A549 (cell line): ENCODE data around the gene APAF1. TPM values are rescaled to one million over a fixed set of nuclear protein-coding genes. Genes with fewer than 3 reads are reported as not detected.

ENCODE experiments used
- ATAC-seq, 2 experiments: fragments of 200-7000 bp in 1 of 2; fragments of >200 bp in 1 of 2; cut with Nextera tagmentation in 1 of 2; cut with Tn5 transposase in 1 of 2; 3 replicates each; pipeline versions ENCODE4 v1.8.0 to v1.9.1; 2018 to 2020; ENCODE audit warnings: mild to moderate bottlenecking in 1 of 2, moderate library complexity in 1 of 2
- CTCF ChIA-PET: fragments of 300-600 bp; sonication (Branson Sonifier 250); formaldehyde crosslinking; extraction: SDS; loops from one replicate; lab custom pipeline; 2021; ENCODE audit warnings: antibody characterized with exemption, inconsistent platforms; lab: Yijun Ruan, JAX
- POLR2A ChIA-PET: fragments of 350-600 bp; formaldehyde crosslinking; extraction: SDS; loops from one replicate; lab custom pipeline; 2021; ENCODE audit warnings: antibody characterized with exemption, inconsistent platforms; lab: Yijun Ruan, JAX
- DNase-seq, 2 experiments: peaks; one replicate each; pipeline versions ENCODE4 v3.0.0 to v3.0.0-alpha.2; 2011 to 2016; ENCODE audit warnings: low read depth in 1 of 2, low spot score in 1 of 2
- FAIRE-seq: peaks from 2 replicates; lab custom pipeline; 2011; peaks lifted over from hg19 to GRCh38; lab: Jason Lieb, UNC
- H3K27ac ChIP-seq, 2 experiments: fragments of >200 bp; sonication (Bioruptor Twin); formaldehyde crosslinking; 3 replicates each; pipeline ENCODE4 v1.5.1; 2016 to 2017
- H3K4me1 ChIP-seq: fragments of >200 bp; sonication (Bioruptor Twin); formaldehyde crosslinking; 3 replicates; pipeline ENCODE4 v1.6.1; 2016
- H3K4me2 ChIP-seq: fragments of >200 bp; sonication (Bioruptor Twin); formaldehyde crosslinking; 3 replicates; pipeline ENCODE4 v1.6.1; 2016
- H3K4me3 ChIP-seq: fragments of >200 bp; sonication (Bioruptor Twin); formaldehyde crosslinking; 3 replicates; pipeline ENCODE4 v1.5.1; 2016
- H3K9me3 ChIP-seq: fragments of >200 bp; sonication (Bioruptor Twin); formaldehyde crosslinking; 3 replicates; pipeline ENCODE4 v1.6.1; 2016
- CEBPB ChIP-seq, 2 experiments: fragments of >200 bp in 1 of 2; sonication (Bioruptor Twin) in 1 of 2; formaldehyde crosslinking in 1 of 2; IDR thresholded peaks; 2 replicates each; pipeline ENCODE4 v1.6.1; 2012 to 2016
- CHD4 ChIP-seq: fragments of 200-600 bp; sonication (generic); IDR thresholded peaks from 2 replicates; pipeline ENCODE4 v1.6.1; 2016; ENCODE audit warnings: antibody characterized with exemption, mild to moderate bottlenecking, borderline replicate concordance
- E2F6 ChIP-seq: IDR thresholded peaks from 2 replicates; pipeline ENCODE4 v1.6.1; 2012; ENCODE audit warnings: low read depth, borderline replicate concordance
- EHF ChIP-seq: fragments of 250-450 bp; sonication (Bioruptor Pico); IDR thresholded peaks from 2 replicates; pipeline ENCODE4 v1.5.0; 2020; ENCODE audit warnings: mild to moderate bottlenecking
- EHMT2 ChIP-seq: fragments of 200-600 bp; sonication (generic); IDR thresholded peaks from 2 replicates; pipeline ENCODE4 v1.6.1; 2016; ENCODE audit warnings: antibody characterized with exemption, low read depth, mild to moderate bottlenecking, moderate library complexity
- FOSB ChIP-seq: fragments of 250-450 bp; sonication (Bioruptor Pico); IDR thresholded peaks from 2 replicates; pipeline ENCODE4 v1.5.0; 2020; ENCODE audit warnings: mild to moderate bottlenecking, moderate library complexity
- FOSL2 ChIP-seq, 2 experiments: fragments of 450-650 bp in 1 of 2; fragments of >200 bp in 1 of 2; sonication (Bioruptor Twin) in 1 of 2; formaldehyde crosslinking; IDR thresholded peaks; 2 replicates each; pipeline versions ENCODE4 v1.5.0 to v1.6.1; 2016 to 2020; ENCODE audit warnings: mild to moderate bottlenecking in 1 of 2, moderate library complexity in 1 of 2
- GATA3 ChIP-seq: IDR thresholded peaks from 2 replicates; pipeline ENCODE4 v1.6.1; 2012; ENCODE audit warnings: borderline replicate concordance
- JUNB ChIP-seq: fragments of >200 bp; sonication (Bioruptor Twin); formaldehyde crosslinking; IDR thresholded peaks from 2 replicates; pipeline ENCODE4 v1.6.1; 2016
- MAFK ChIP-seq: fragments of 450-650 bp; IDR thresholded peaks from 2 replicates; pipeline ENCODE4 v1.6.1; 2014; ENCODE audit not compliant: partially characterized antibody
- NFE2L2 ChIP-seq: fragments of 150-350 bp; conservative IDR thresholded peaks from 2 replicates; pipeline ENCODE4 v1.6.1; 2014; ENCODE audit warnings: low read length
- NPAS2 ChIP-seq: fragments of 250-450 bp; sonication (Bioruptor Pico); IDR thresholded peaks from 2 replicates; pipeline ENCODE4 v1.8.0; 2022; ENCODE audit warnings: mild to moderate bottlenecking, moderate library complexity, borderline replicate concordance
- NR3C1 ChIP-seq: fragments of >200 bp; sonication (Bioruptor Twin); formaldehyde crosslinking; IDR thresholded peaks from 3 replicates; pipeline ENCODE4 v1.6.1; 2017
- RFX5 ChIP-seq: fragments of 450-650 bp; IDR thresholded peaks from 2 replicates; pipeline ENCODE4 v1.7.1; 2014; ENCODE audit warnings: antibody characterized with exemption, mild to moderate bottlenecking, moderate library complexity
- SMC3 ChIP-seq: fragments of >200 bp; sonication (Bioruptor Twin); formaldehyde crosslinking; IDR thresholded peaks from 3 replicates; pipeline ENCODE4 v1.6.1; 2018; ENCODE audit warnings: inconsistent platforms
- SREBF2 ChIP-seq: fragments of 450-650 bp; IDR thresholded peaks from 2 replicates; pipeline ENCODE4 v1.6.1; 2014; ENCODE audit warnings: mild to moderate bottlenecking, moderate library complexity
- TFCP2L1 ChIP-seq: fragments of 250-450 bp; sonication (Bioruptor Pico); IDR thresholded peaks from 2 replicates; pipeline ENCODE4 v1.5.0; 2021; ENCODE audit warnings: mild to moderate bottlenecking
- USF2 ChIP-seq: fragments of 450-650 bp; IDR thresholded peaks from 2 replicates; pipeline ENCODE4 v1.6.1; 2014; ENCODE audit warnings: antibody characterized with exemption
- ZNF302 ChIP-seq: fragments of 250-450 bp; sonication (Bioruptor Pico); IDR thresholded peaks from 2 replicates; pipeline ENCODE4 v1.9.0; 2021; ENCODE audit warnings: inconsistent platforms, mild to moderate bottlenecking, moderate library complexity
- WGBS: methylation state at CpG from one replicate; pipeline ENCODE4 v1.1.6; 2017; ENCODE audit errors: missing lambda C conversion rate; 5-methylcytosine and 5-hydroxymethylcytosine counted together
- polyA plus RNA-seq, 4 experiments: library from polyadenylated mRNA; depleted of rRNA in 3 of 4; stranded (reverse); fragments of >200 nt; fragmentation: RNase III in 1 of 4; extraction: RNeasy Plus Mini Kit Qiagen cat#74134 plus additional on column Dnase treatment in 1 of 4; gene quantifications; 2 replicates in 3 of 4; 3 replicates in 1 of 4; pipeline ENCODE4 v1.2.3, GENCODE V29; 2011 to 2017
- TF ChIP-seq, protein P1 (sequence below): IDR thresholded peaks from 2 replicates; pipeline ENCODE4 v1.6.1; 2012

APAF1 gene
- polyA plus RNA-seq, 2 of the 4 experiments (the other 2 are of a cell fraction): 13.2 to 15.7 TPM

GRCh38 chr12:98618952-98619351 lies 26.1 kb upstream of the APAF1 start:
- H3K27ac ChIP-seq: no peak overlapping the region
- H3K4me3 ChIP-seq: no peak overlapping the region
- FAIRE-seq (no peak), ATAC-seq (no peak), DNase-seq (no peak)
- CTCF ChIA-PET: interaction anchor here (1.1 to 2.0 kb wide), 3 partner anchors 13 to 52 kb away, joined by 3 to 8 read pairs (median 6); no protein-coding TSS in a partner anchor
- TF ChIP-seq NPAS2 (CRISPR knock-in tag): no peak
- peak; percentile 45 to 60; a peak in 2 of 4 replicates for TF ChIP-seq CEBPB (IDR thresholded peaks at IDR 0.05)
- no peaks in the 10 kb centered on the region for H3K9me3 ChIP-seq
- POLR2A ChIA-PET: no interaction called here
- no peaks in the 10 kb centered on the region for H3K4me1 ChIP-seq
- 82% methylated on average over 4 of the region's 4 CpGs for WGBS
- H3K4me2 ChIP-seq: no peak overlapping the region

GRCh38 chr12:98635657-98636323 lies 9.3 kb upstream of the APAF1 start:
- CTCF ChIA-PET: interaction anchor here (0.6 to 0.9 kb wide), 3 partner anchors 18 to 128 kb away, joined by 3 read pairs; no protein-coding TSS in a partner anchor
- WGBS: 72% methylated on average over 4 of the region's 4 CpGs
- ATAC-seq: peak; percentile 50 to 69; a peak in 4 of 6 replicates

DNA sequence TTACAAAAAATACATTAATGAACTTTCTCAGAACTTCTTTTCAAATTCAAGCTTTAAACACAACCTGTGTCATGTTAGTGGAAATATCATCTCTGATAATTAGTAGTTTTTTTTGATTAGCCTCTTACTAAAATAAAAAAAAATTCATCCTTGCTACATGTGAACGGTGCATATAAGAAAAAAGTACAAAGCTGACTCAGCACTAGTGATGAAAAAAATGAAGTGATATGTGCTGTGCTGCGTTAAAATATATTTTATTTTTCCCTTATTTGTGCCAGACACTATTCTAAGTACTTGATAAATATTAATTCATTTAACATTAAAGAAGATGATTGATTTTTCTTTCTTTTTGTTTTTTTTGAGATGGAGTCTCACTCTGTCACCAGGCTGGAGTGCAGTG lies 8.0 kb upstream of the APAF1 start:
- POLR2A ChIA-PET: no interaction called here
- TF ChIP-seq MAFK (peak; percentile 87), SMC3 (no peak)
- H3K9me3 ChIP-seq: no peaks in the 10 kb centered on the region
- WGBS: 87% methylated on average over 2 of the region's 2 CpGs
- DNase-seq (no peak), FAIRE-seq (no peak), ATAC-seq (no peak)
- no peak overlapping the region for H3K27ac ChIP-seq
- H3K4me2 ChIP-seq: no peak overlapping the region
- peaks cover 20% of the 10 kb centered on the region for H3K4me1 ChIP-seq
- no peak overlapping the region for H3K4me3 ChIP-seq
- CTCF ChIA-PET: interaction anchor here (0.5 to 2.5 kb wide), 2 partner anchors 65 to 70 kb away, joined by 3 to 10 read pairs; no protein-coding TSS in a partner anchor

More at GRCh38 chr12:98635657-98636323, 9.3 kb upstream of the APAF1 start:
- POLR2A ChIA-PET: interaction anchor here (0.9 kb wide), 1 partner anchor 43 kb away, joined by 4 read pairs; no protein-coding TSS in a partner anchor
- peak overlapping the region; percentile 36 for H3K4me2 ChIP-seq
- DNase-seq: peak; percentile 20 to 31
- FAIRE-seq: peak; percentile 97
- no peak overlapping the region for H3K4me3 ChIP-seq
- H3K4me1 ChIP-seq: peaks cover 16% of the 10 kb centered on the region
- H3K27ac ChIP-seq: 0 out of 6 replicates have a peak overlapping the region, but pooled peaks of 1 of the 2 experiments have one; percentile 32
- no peaks in the 10 kb centered on the region for H3K9me3 ChIP-seq
- TF ChIP-seq JUNB: peak; percentile 41; the same call in 1 of the 2 replicates
- TF ChIP-seq CHD4: no peak
- TF ChIP-seq NR3C1: no peak
- no peak for TF ChIP-seq NFE2L2
- TF ChIP-seq USF2: no peak
- TF ChIP-seq FOSL2 (IDR thresholded peaks at IDR 0.05): peak; percentile 29; the same call in 1 of the 2 replicates
- TF ChIP-seq FOSL2 (CRISPR knock-in tag; IDR thresholded peaks at IDR 0.05): peak; percentile 31; the same call in 1 of the 2 replicates
- no peak for TF ChIP-seq E2F6
- TF ChIP-seq ZNF302 (CRISPR knock-in tag): no peak
- TF ChIP-seq, all 56 proteins: peak for 2

- Histone ChIP-seq H3K4me3 (no peak overlapping the region), H3K27ac (no peak overlapping the region), H3K4me2 (no peak overlapping the region), H3K4me1 (peaks cover 28% of the 10 kb centered on the region), H3K9me3 (no peaks in the 10 kb centered on the region)
- TF ChIP-seq RFX5: no peak
- no peak for TF ChIP-seq GATA3
- TF ChIP-seq FOSL2 (IDR thresholded peaks at IDR 0.05): no peak
- TF ChIP-seq FOSL2 (CRISPR knock-in tag; IDR thresholded peaks at IDR 0.05): no peak
- no peak for TF ChIP-seq SREBF2
- TF ChIP-seq FOSB (CRISPR knock-in tag): no peak
- TF ChIP-seq TFCP2L1 (CRISPR knock-in tag): no peak
- TF ChIP-seq EHF (CRISPR knock-in tag): no peak
- TF ChIP-seq EHMT2: no peak
- no peak for TF ChIP-seq JUNB
- TF ChIP-seq E2F6: no peak
- TF ChIP-seq, protein P1, sequence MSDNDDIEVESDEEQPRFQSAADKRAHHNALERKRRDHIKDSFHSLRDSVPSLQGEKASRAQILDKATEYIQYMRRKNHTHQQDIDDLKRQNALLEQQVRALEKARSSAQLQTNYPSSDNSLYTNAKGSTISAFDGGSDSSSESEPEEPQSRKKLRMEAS: no peak
- ATAC-seq (no peak), DNase-seq (no peak), FAIRE-seq (no peak)
- POLR2A ChIA-PET: no interaction called here
- 96% methylated on average over 2 of the region's 2 CpGs for WGBS
- CTCF ChIA-PET: interaction anchor here (2.5 kb wide), 1 partner anchor 71 kb away, joined by 10 read pairs; no protein-coding TSS in a partner anchor
These were observed 7.1 kb upstream of the APAF1 start for GRCh38 chr12:98638009-98638408.
